ENCODE data around the gene SAMD3.
"Not testable (repeated sequence)": the region's sequence is repeated elsewhere in the genome, so short reads cannot be mapped to it uniquely, and the experiment has no call there.

Gene SAMD3

DNA sequence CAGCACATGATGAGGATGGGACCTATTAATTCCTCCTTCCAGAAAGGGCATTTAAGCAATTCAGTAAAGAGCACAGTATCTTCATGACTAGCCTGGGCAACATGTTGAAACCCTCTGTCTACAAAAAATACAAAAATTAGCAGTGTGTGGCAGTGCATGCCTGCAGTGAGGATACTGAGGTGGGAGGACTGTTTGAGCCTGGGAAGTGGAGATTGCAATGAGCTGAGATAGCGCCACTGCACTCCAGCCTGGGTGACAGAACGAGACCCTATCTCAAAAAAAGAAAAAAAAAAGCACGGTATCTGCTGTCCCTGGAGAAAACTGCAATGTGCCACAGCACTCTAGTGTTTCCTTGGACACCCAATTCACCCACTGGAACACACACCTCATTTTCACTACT, 18.4 kb downstream of the SAMD3 start:
- no peak for DNase-seq
- TF ChIP-seq CTCF (IDR thresholded peaks at IDR 0.05) = no peak

GRCh38 chr6:130203370-130203769, 19.4 kb downstream of the SAMD3 start:
- no peak for DNase-seq
- Mint-ChIP-seq H3K27me3 (ENCODE audit: low read depth, poor library complexity) (no peaks in the 10 kb centered on the region), H3K9me3 (peaks cover 23% of the 10 kb centered on the region), H3K4me3 (no peak overlapping the region), H3K4me1 (peaks cover 4% of the 10 kb centered on the region), H3K36me3 (ENCODE audit: low read depth) (peaks cover 16% of the 10 kb centered on the region), H3K27ac (no peak overlapping the region)
- TF ChIP-seq CTCF (IDR thresholded peaks at IDR 0.05) = no peak

More for the DNA sequence above, 18.4 kb downstream of the SAMD3 start:
- peaks cover 4% of the 10 kb centered on the region for H3K4me1 Mint-ChIP-seq
- no peak overlapping the region for H3K27ac Mint-ChIP-seq
- H3K4me3 Mint-ChIP-seq = no peak overlapping the region
- peaks cover 20% of the 10 kb centered on the region for H3K36me3 Mint-ChIP-seq (ENCODE audit: low read depth)
- peaks cover 29% of the 10 kb centered on the region for H3K9me3 Mint-ChIP-seq
- H3K27me3 Mint-ChIP-seq (ENCODE audit: low read depth, poor library complexity) = no peaks in the 10 kb centered on the region

DNA sequence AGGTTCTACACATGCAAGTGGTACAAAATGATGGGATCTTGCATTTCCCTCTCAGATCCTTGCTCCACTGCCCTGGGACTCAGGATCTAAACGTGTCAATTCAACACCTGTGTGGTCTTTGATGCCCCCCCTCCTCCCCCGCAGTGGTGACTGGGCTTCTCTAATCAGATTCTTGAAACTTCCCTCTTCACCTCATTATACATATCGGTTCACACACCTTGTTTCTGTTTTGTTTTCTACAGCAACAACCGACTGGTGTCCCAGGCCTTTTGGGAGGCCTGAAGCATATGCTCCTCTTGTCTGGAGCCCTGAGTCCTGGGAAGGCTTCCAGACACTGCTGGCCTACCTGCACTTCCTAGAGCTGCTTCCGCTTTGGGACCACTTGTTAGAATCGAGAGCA, 20.0 kb downstream of the SAMD3 start:
- no peak for DNase-seq
- H3K27ac Mint-ChIP-seq = no peak overlapping the region
- peaks cover 20% of the 10 kb centered on the region for H3K9me3 Mint-ChIP-seq
- no peak overlapping the region for H3K4me3 Mint-ChIP-seq
- H3K27me3 Mint-ChIP-seq (ENCODE audit: low read depth, poor library complexity) = no peaks in the 10 kb centered on the region
- TF ChIP-seq CTCF (IDR thresholded peaks at IDR 0.05) = no peak
- peaks cover 7% of the 10 kb centered on the region for H3K4me1 Mint-ChIP-seq
- peaks cover 10% of the 10 kb centered on the region for H3K36me3 Mint-ChIP-seq (ENCODE audit: low read depth)

DNA sequence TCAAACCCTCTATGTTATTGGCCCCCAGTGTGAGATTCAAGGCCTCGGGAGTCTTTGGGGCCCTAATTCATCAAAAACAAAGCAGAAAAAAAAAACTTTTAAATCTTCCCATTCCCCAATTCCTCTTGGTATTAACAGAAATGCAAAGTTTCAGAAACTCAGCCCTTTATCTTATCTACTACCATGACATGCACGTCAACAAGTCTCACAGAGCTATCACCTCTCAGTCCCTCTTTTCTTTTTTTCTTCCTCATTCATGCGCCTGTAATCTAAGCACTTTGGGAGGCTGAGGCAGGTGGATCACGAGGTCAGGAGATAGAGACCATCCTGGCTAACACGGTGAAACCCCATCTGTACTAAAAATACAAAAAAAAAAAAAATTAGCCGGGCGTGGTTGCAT, 22.7 kb downstream of the SAMD3 start:
- Mint-ChIP-seq H3K9me3 (peaks cover 15% of the 10 kb centered on the region), H3K36me3 (ENCODE audit: low read depth) (peaks cover 6% of the 10 kb centered on the region), H3K4me1 (peaks cover 29% of the 10 kb centered on the region), H3K4me3 (no peak overlapping the region), H3K27me3 (ENCODE audit: low read depth, poor library complexity) (peaks cover 6% of the 10 kb centered on the region), H3K27ac (no peak overlapping the region)
- TF ChIP-seq CTCF (IDR thresholded peaks at IDR 0.05) = no peak
- DNase-seq = no peak

DNA sequence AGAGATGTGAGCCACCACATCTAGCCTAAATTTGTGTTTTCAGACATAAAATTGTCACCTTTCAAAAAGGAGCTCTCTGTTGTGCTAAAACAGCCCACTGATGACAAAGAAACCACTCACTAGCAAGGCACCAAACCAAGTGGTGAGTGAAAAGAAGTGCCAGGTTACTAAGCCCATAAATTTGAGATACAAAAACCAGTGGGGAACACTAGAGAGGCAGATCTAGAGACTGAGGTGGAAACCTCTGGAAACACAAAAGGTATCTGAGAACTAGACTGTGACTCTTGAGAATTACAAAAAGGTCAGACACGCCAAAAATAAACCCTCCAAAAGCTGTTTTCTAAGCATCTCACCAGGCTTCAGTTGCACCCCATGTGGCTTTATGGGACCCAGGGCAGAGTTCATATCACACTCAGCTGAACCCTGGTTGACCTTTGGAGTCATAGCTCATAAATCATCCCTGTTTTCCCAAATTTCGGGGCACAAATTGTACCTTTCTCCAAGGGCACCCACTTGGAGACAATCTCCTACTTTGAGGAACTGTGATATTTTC, 24.2 kb downstream of the SAMD3 start:
- H3K27me3 Mint-ChIP-seq (ENCODE audit: low read depth, poor library complexity) = peaks cover 6% of the 10 kb centered on the region
- peaks cover 7% of the 10 kb centered on the region for H3K36me3 Mint-ChIP-seq (ENCODE audit: low read depth)
- H3K4me1 Mint-ChIP-seq = peaks cover 34% of the 10 kb centered on the region
- no peak overlapping the region for H3K4me3 Mint-ChIP-seq
- H3K9me3 Mint-ChIP-seq = peaks cover 24% of the 10 kb centered on the region
- no peak overlapping the region for H3K27ac Mint-ChIP-seq
- no peak for DNase-seq
- TF ChIP-seq CTCF (IDR thresholded peaks at IDR 0.05) = no peak

- H3K27me3 Mint-ChIP-seq (ENCODE audit: low read depth, poor library complexity); DNase-seq; H3K27ac Mint-ChIP-seq; H3K4me3 Mint-ChIP-seq: not testable (repeated sequence)
- peaks cover 33% of the 10 kb centered on the region for H3K4me1 Mint-ChIP-seq
- peaks cover 13% of the 10 kb centered on the region for H3K36me3 Mint-ChIP-seq (ENCODE audit: low read depth)
- peaks cover 30% of the 10 kb centered on the region for H3K9me3 Mint-ChIP-seq
Measured at GRCh38 chr6:130197816-130198482, 24.8 kb downstream of the SAMD3 start.

DNA sequence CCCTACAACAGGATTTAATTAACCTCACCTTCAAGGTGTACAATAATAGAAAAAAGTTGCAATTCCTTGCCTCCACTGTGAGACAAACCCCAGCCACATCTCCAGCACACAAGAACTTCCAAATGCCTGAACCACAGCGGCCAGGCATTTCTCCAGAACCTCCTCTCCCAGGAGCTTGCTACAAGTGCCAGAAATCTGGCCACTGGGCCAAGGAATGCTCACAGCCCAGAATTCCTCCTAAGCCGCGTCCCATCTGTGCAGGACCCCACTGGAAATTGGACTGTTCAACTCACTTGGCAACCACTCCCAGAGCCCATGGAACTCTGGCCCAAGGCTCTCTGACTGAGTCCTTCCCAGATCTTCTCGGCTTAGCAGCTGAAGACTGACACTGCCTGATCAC, 28.3 kb downstream of the SAMD3 start:
- H3K4me1 Mint-ChIP-seq = peaks cover 30% of the 10 kb centered on the region
- not testable (repeated sequence) for H3K27me3 Mint-ChIP-seq (ENCODE audit: low read depth, poor library complexity); DNase-seq; H3K27ac Mint-ChIP-seq; H3K4me3 Mint-ChIP-seq
- H3K9me3 Mint-ChIP-seq = peaks cover 42% of the 10 kb centered on the region
- H3K36me3 Mint-ChIP-seq (ENCODE audit: low read depth) = peaks cover 28% of the 10 kb centered on the region

All from nephron progenitor cell (in vitro differentiated cells).